Upper lobe of right lung (tissue), 1 donor: ENCODE data around the gene VPS13A. TPM values are rescaled to one million over a fixed set of nuclear protein-coding genes. Genes with fewer than 3 reads are reported as not detected.

Experiments
- ATAC-seq: fragments of 200-7000 bp; cut with Tn5 transposase; one replicate; pipeline ENCODE4 v1.9.1; 2020; ENCODE audit warnings: mild to moderate bottlenecking, moderate library complexity
- DNase-seq: peaks from one replicate; pipeline ENCODE4 v3.0.0-alpha.2; 2020
- H3K27ac ChIP-seq: fragments of 200-600 bp; one replicate; pipeline ENCODE4 v1.8.0; 2022
- H3K27me3 ChIP-seq: fragments of 200-600 bp; one replicate; pipeline ENCODE4 v1.8.0; 2022; ENCODE audit warnings: mild to moderate bottlenecking
- H3K36me3 ChIP-seq: fragments of 200-600 bp; one replicate; pipeline ENCODE4 v1.8.0; 2022
- H3K4me1 ChIP-seq: fragments of 200-600 bp; one replicate; pipeline ENCODE4 v1.8.0; 2022
- H3K4me3 ChIP-seq: fragments of 200-600 bp; one replicate; pipeline ENCODE4 v1.8.0; 2022; ENCODE audit warnings: mild to moderate bottlenecking
- H3K9me3 ChIP-seq: fragments of 200-600 bp; one replicate; pipeline ENCODE4 v1.8.0; 2022
- CTCF ChIP-seq: fragments of 200-600 bp; IDR thresholded peaks from one replicate; pipeline ENCODE4 v1.8.0; 2022; ENCODE audit warnings: antibody characterized with exemption
- intact Hi-C: fragments of 100-400 bp; cut with DNase I; formaldehyde crosslinking; loops from one replicate; pipeline ENCODE4 v1.11.0; 2022
- total RNA-seq: library from RNA; stranded (reverse); fragmentation: NEBNext Ultra II Directional; extraction: Animal tissue kit (Norgen Biotek cat#: 25700); gene quantifications from one replicate; pipeline ENCODE4 v1.2.1, GENCODE V29; 2021
- donor health status: DM: no; HTN: yes; CAD: no; lungs with severe emphysema.

Gene VPS13A
- total RNA-seq, 1 donor from 2014 or later, result 44.0 TPM

- Histone ChIP-seq H3K27ac (no peak overlapping the region), H3K4me3 (no peak overlapping the region), H3K27me3 (no peaks in the 10 kb centered on the region), H3K36me3 (no peaks in the 10 kb centered on the region), H3K9me3 (no peaks in the 10 kb centered on the region), H3K4me1 (no peaks in the 10 kb centered on the region)
- intact Hi-C loops, result no loop called here
- DNase-seq, result no peak
- no peak for TF ChIP-seq CTCF
- ATAC-seq, result no peak
Measured at GRCh38 chr9:77447646-77448045, 270.3 kb downstream of the VPS13A start.

GRCh38 chr9:77449240-77450084 is 272.1 kb downstream of the VPS13A start:
- ATAC-seq (peak; percentile 87), DNase-seq (no peak)
- intact Hi-C loops, result no loop called here
- no peaks in the 10 kb centered on the region for H3K36me3 ChIP-seq
- H3K27me3 ChIP-seq, result no peaks in the 10 kb centered on the region
- no peak overlapping the region for H3K4me3 ChIP-seq
- no peak for TF ChIP-seq CTCF
- H3K4me1 ChIP-seq, result no peaks in the 10 kb centered on the region
- H3K9me3 ChIP-seq, result no peaks in the 10 kb centered on the region
- no peak overlapping the region for H3K27ac ChIP-seq

GRCh38 chr9:77450085-77450475 is 272.7 kb downstream of the VPS13A start:
- no peaks in the 10 kb centered on the region for H3K4me1 ChIP-seq
- no peak for DNase-seq
- H3K9me3 ChIP-seq, result no peaks in the 10 kb centered on the region
- no peak overlapping the region for H3K27ac ChIP-seq
- intact Hi-C loops, result no loop called here
- no peak overlapping the region for H3K4me3 ChIP-seq
- H3K27me3 ChIP-seq, result no peaks in the 10 kb centered on the region
- no peak for ATAC-seq
- no peak for TF ChIP-seq CTCF
- H3K36me3 ChIP-seq, result no peaks in the 10 kb centered on the region

DNA sequence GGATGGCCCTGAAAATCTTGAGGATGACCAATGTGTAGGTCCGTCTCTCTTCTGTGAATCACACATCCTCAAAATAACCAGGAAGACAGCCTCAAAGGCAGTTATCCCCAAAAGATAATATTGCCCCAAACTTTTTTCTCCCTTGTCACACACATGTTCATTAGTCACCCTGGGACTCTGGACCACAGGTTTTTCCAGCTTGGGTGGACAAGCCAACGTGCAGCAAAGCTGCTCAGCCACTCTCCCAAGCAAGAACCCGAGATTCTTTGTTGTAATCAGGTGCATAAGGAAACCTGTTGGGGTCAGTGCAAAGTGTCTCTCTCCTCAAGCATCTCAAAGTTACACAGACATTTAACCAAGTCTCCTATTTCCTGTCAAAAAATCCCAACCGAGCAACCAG is 274.2 kb downstream of the VPS13A start:
- Histone ChIP-seq H3K27me3 (no peaks in the 10 kb centered on the region), H3K27ac (no peak overlapping the region), H3K4me3 (no peak overlapping the region), H3K36me3 (no peaks in the 10 kb centered on the region), H3K9me3 (no peaks in the 10 kb centered on the region), H3K4me1 (no peaks in the 10 kb centered on the region)
- TF ChIP-seq CTCF, result no peak
- ATAC-seq, result no peak
- no peak for DNase-seq
- intact Hi-C loops, result no loop called here

DNA sequence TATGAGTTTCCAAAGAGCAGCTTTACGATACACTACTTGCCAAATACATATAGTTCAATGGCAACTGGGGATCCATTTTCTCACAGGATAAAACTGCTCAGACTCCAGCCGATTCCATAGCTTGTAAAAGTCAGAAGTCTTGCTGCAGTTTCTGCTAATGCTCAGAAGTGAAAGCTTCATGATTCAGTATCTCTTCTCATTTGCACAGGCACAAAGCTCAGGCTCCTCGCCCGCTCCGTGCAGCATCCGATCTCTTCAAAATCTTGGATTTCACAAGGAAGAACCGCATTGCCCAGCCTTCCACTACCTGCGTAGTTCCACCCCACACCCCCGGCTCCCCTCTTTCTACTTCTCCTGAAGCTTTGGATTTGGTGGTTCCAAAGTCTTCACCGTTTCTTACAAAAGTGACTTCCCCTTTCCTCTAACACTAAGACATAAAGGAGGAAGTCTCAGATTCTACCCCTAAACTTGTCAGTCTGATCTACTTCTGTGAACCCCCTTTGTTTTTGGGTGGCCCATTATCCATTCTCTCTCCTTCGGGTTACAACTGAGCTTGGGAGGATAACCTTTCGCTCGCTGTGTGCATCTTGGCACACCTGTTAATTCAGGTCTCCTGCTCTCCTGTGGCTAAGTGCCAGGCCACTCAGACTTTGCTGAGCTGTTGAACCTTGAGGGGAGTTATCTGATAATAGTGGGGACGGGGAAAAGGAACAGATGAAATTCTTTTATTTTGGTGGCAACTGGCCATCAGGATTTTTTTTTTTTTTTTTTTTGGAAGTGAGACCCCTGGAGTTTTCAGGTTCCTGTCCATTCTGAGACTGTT is 276.7 kb downstream of the VPS13A start:
- DNase-seq, result no peak
- H3K36me3 ChIP-seq, result no peaks in the 10 kb centered on the region
- H3K27ac ChIP-seq, result no peak overlapping the region
- TF ChIP-seq CTCF, result no peak
- H3K4me3 ChIP-seq, result no peak overlapping the region
- no peak for ATAC-seq
- intact Hi-C loops, result no loop called here
- peaks cover 12% of the 10 kb centered on the region for H3K4me1 ChIP-seq
- H3K9me3 ChIP-seq, result no peaks in the 10 kb centered on the region
- H3K27me3 ChIP-seq, result no peaks in the 10 kb centered on the region
